ENCODE results near the gene OPCML. TPM values are rescaled to one million over a fixed set of nuclear protein-coding genes. Genes with fewer than 3 reads are reported as not detected.

The OPCML gene
- total and polyA plus RNA-seq, 2 experiments from 2014 or later = 0.21 to 0.51 TPM

DNA sequence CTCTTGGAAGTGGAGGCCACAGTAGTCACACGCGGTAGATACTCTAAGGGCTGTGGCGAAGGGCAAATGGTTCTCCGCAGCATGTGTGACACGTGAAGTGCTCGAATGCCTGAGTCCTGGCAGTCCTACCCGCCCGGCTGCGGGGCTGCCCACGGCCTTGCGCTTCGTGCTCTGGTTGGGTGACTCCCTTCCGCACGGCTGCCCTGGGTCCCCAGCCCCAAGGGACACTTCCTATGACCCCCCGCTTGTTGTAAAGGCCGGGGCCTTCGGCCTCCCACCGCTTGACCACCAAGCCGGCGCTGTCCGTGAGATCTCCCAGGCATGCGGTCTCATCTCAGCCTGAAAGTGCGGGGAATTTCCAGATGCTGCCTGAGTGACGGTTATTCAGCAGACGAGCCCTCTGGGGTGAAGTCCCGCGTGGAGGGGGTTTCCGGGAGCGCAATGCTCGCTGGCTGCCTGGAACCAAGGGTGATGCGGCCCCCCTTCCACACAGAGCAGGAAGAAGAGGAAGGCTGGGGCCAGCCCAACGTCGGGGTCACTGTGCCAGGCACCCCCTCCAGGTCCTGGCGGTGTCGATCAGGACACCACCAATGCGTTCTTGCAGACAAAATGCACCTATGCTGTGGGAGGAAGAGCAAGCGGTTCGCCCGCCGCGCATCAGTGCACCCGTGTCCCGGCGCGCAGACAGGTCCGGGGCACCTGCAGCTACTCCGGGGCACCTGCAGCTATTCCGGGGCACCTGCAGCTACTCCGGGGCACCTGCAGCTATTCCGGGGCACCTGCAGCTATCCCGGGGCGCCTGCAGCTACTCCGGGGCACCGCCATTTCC is 171.2 kb downstream of the OPCML start:
- no peaks in the 10 kb centered on the region for H3K4me1 ChIP-seq (ENCODE audit: low read depth)

DNA sequence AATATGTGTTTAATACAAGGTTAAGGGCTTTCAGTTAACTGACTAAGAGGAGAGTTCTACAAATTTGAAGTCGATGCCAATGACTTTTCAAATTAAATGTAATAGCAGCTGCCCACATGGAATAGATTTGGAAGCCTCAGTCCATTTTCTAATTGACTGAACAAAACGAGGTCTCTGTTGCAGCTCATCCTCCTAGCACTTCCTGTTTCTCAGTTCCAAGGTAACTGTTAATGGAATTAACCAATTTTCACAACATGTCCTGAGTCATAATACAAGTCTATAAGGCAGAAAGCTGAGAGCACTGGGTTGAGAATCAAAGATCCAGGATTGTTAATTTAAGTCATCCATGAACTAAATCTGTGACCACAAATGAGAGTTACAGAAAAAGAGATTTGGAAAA is 177.2 kb downstream of the OPCML start:
- no peaks in the 10 kb centered on the region for H3K27me3 ChIP-seq
- H3K36me3 ChIP-seq = no peaks in the 10 kb centered on the region
- H3K4me1 ChIP-seq (ENCODE audit: low read depth) = no peaks in the 10 kb centered on the region
- H3K9me3 ChIP-seq (ENCODE audit: low read depth) = no peaks in the 10 kb centered on the region
- no peak for DNase-seq (ENCODE audit: low read depth in 1 of 2, low spot score in 1 of 2)
- TF ChIP-seq, protein P1, sequence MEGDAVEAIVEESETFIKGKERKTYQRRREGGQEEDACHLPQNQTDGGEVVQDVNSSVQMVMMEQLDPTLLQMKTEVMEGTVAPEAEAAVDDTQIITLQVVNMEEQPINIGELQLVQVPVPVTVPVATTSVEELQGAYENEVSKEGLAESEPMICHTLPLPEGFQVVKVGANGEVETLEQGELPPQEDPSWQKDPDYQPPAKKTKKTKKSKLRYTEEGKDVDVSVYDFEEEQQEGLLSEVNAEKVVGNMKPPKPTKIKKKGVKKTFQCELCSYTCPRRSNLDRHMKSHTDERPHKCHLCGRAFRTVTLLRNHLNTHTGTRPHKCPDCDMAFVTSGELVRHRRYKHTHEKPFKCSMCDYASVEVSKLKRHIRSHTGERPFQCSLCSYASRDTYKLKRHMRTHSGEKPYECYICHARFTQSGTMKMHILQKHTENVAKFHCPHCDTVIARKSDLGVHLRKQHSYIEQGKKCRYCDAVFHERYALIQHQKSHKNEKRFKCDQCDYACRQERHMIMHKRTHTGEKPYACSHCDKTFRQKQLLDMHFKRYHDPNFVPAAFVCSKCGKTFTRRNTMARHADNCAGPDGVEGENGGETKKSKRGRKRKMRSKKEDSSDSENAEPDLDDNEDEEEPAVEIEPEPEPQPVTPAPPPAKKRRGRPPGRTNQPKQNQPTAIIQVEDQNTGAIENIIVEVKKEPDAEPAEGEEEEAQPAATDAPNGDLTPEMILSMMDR (IDR thresholded peaks at IDR 0.05; ENCODE audit: low read depth, low read length) = no peak
- H3K27ac ChIP-seq = no peak overlapping the region
- no peak overlapping the region for H3K4me3 ChIP-seq

More for the DNA sequence above, 171.2 kb downstream of the OPCML start:
- Histone ChIP-seq H3K9me3 (ENCODE audit: low read depth) (no peaks in the 10 kb centered on the region), H3K36me3 (no peaks in the 10 kb centered on the region), H3K27me3 (no peaks in the 10 kb centered on the region), H3K27ac (no peak overlapping the region), H3K4me3 (no peak overlapping the region)
- TF ChIP-seq, protein P1 (IDR thresholded peaks at IDR 0.05; ENCODE audit: low read depth, low read length) = no peak
- no peak for DNase-seq (ENCODE audit: low read depth in 1 of 2, low spot score in 1 of 2)

DNA sequence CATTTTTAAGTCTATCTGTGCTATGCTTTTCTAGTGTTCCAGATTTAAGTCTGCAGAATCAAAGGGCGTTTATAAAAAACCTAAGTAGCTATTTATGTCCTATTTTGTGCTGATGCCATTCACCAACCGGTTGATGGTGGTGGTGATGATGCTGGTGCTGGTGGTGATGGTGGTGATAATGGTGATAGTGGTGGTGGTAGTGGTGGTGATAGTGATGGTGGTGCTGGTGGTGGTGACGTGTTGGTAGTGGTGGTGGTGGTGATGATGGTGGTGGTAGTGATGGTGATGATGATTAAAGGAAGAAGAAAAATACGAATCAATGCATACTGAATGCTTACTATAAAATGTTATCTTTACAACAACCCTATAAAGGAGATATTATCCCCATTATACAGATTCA is 178.2 kb downstream of the OPCML start:
- Histone ChIP-seq H3K27ac (no peak overlapping the region), H3K4me1 (ENCODE audit: low read depth) (no peaks in the 10 kb centered on the region), H3K36me3 (no peaks in the 10 kb centered on the region), H3K9me3 (ENCODE audit: low read depth) (no peaks in the 10 kb centered on the region), H3K27me3 (no peaks in the 10 kb centered on the region), H3K4me3 (no peak overlapping the region)
- DNase-seq (ENCODE audit: low read depth in 1 of 2, low spot score in 1 of 2) = no peak
- TF ChIP-seq, protein P1 (IDR thresholded peaks at IDR 0.05; ENCODE audit: low read depth, low read length) = no peak

DNA sequence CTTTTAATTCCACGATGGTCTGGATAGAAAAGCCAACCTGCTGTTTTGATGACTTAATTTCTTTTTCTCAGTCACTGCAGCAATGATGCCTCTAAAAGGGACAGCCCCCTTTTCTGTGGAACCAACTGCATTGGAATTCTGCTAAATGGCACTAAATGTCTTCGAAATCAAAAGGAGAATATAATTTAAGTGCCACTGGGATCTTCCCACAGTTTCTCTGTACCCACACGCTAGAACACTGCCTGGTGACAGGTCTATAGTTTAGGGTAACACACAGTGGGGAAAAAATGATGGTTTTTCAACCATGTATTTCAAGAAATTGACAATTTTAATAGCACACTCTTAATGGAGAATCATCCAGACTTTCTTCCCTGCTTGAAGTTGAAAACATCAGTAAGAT is 182.3 kb downstream of the OPCML start:
- TF ChIP-seq, protein P1 (IDR thresholded peaks at IDR 0.05; ENCODE audit: low read depth, low read length) = no peak
- Histone ChIP-seq H3K4me1 (ENCODE audit: low read depth) (no peaks in the 10 kb centered on the region), H3K27me3 (no peaks in the 10 kb centered on the region)

DNA sequence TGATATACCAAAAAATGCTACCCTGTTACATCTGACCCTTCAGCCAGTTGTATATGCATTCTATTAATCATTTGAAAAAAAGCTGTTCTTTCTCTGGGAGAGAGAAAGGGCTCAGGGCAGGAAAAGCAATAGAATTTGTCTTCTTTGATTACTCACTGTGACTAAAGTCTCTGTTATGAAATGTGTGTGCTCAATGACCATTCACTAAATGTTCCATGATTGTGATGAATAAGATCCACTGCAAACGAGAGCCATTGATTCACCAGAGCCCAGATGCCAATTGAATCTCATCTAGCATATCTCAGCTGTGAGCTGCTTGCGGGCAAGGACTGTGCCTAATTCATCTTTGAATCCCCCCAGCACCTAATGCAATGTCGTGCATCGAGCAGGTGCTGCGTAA is 184.3 kb downstream of the OPCML start:
- Histone ChIP-seq H3K27ac (no peak overlapping the region), H3K9me3 (ENCODE audit: low read depth) (no peaks in the 10 kb centered on the region), H3K36me3 (no peaks in the 10 kb centered on the region), H3K4me1 (ENCODE audit: low read depth) (no peaks in the 10 kb centered on the region), H3K4me3 (no peak overlapping the region), H3K27me3 (no peaks in the 10 kb centered on the region)
- TF ChIP-seq, protein P1 (IDR thresholded peaks at IDR 0.05; ENCODE audit: low read depth, low read length) = no peak
- DNase-seq (ENCODE audit: low read depth in 1 of 2, low spot score in 1 of 2) = no peak

More for the DNA sequence above, 182.3 kb downstream of the OPCML start:
- no peak for DNase-seq (ENCODE audit: low read depth in 1 of 2, low spot score in 1 of 2)
- H3K36me3 ChIP-seq = no peaks in the 10 kb centered on the region
- no peaks in the 10 kb centered on the region for H3K9me3 ChIP-seq (ENCODE audit: low read depth)
- no peak overlapping the region for H3K27ac ChIP-seq
- no peak overlapping the region for H3K4me3 ChIP-seq

Data from cardiac muscle cell (in vitro differentiated cells and primary cell).